Caco-2 (cell line): ENCODE measurements around the gene QTRT2. TPM values are rescaled to one million over a fixed set of nuclear protein-coding genes. Genes with fewer than 3 reads are reported as not detected.

ENCODE experiments used
- BruUV-seq: library from RNA; stranded (reverse); fragments of 400-500 nt; replicated peaks from 2 replicates; lab custom pipeline; 2021; lab: Mats Ljungman, UMichigan
- CTCF ChIA-PET: fragments of 300-600 bp; sonication (Branson Sonifier 250); formaldehyde crosslinking; loops from one replicate; lab custom pipeline; 2022; ENCODE audit warnings: antibody characterized with exemption; lab: Charles Lee
- POLR2A ChIA-PET: fragments of 300-600 bp; sonication (Branson Sonifier 250); formaldehyde crosslinking; loops from one replicate; lab custom pipeline; 2022; ENCODE audit warnings: antibody characterized with exemption; lab: Charles Lee
- DNase-seq, 2 experiments: peaks; one replicate each; pipeline versions ENCODE4 v3.0.0 to v3.0.0-alpha.2; 2020 to 2022
- H3K27me3 ChIP-seq: replicated peaks from 2 replicates; pipeline ENCODE4 v1.6.0; 2011; ENCODE audit warnings: low read length; ENCODE audit not compliant: control insufficient read depth, insufficient read depth
- H3K36me3 ChIP-seq: 2 replicates; pipeline ENCODE4 v1.5.1; 2011; ENCODE audit warnings: low read length; ENCODE audit not compliant: control insufficient read depth, insufficient read depth
- H3K4me1 ChIP-seq: fragments of 250-450 bp; sonication (Bioruptor Pico); 2 replicates; pipeline ENCODE4 v1.5.1; 2020; ENCODE audit warnings: mild to moderate bottlenecking
- H3K4me3 ChIP-seq: 2 replicates; pipeline ENCODE4 v1.5.1; 2011; ENCODE audit warnings: low read depth, mild to moderate bottlenecking, control low read depth, low read length
- H3K9me3 ChIP-seq: fragments of 250-450 bp; sonication (Bioruptor Pico); 2 replicates; pipeline ENCODE4 v1.5.1; 2020; ENCODE audit warnings: mild to moderate bottlenecking, moderate library complexity
- H3K27ac Mint-ChIP-seq: one replicate; pipeline ENCODE4 v1.8.0; 2022; ENCODE audit warnings: mixed read lengths; ENCODE audit not compliant: unreplicated experiment
- H3K27me3 Mint-ChIP-seq: one replicate; pipeline ENCODE4 v1.8.0; 2022; ENCODE audit warnings: mixed read lengths; ENCODE audit not compliant: insufficient read depth, unreplicated experiment
- H3K36me3 Mint-ChIP-seq: one replicate; pipeline ENCODE4 v1.8.0; 2022; ENCODE audit warnings: mild to moderate bottlenecking, mixed read lengths; ENCODE audit not compliant: insufficient read depth, unreplicated experiment
- H3K4me1 Mint-ChIP-seq: one replicate; pipeline ENCODE4 v1.8.0; 2022; ENCODE audit warnings: low read depth, mixed read lengths; ENCODE audit not compliant: unreplicated experiment
- H3K4me3 Mint-ChIP-seq: one replicate; pipeline ENCODE4 v1.8.0; 2022; ENCODE audit warnings: mild to moderate bottlenecking, moderate library complexity, mixed read lengths; ENCODE audit not compliant: unreplicated experiment
- H3K9me3 Mint-ChIP-seq: one replicate; pipeline ENCODE4 v1.8.0; 2022; ENCODE audit warnings: mixed read lengths; ENCODE audit not compliant: unreplicated experiment
- intact Hi-C: fragments of 100-400 bp; cut with micrococcal nuclease; formaldehyde crosslinking; loops from one replicate; pipeline ENCODE4 v1.10.0; 2022; ENCODE audit not compliant: unreplicated experiment
- total RNA-seq: library from RNA; stranded (reverse); gene quantifications from 2 replicates; pipeline ENCODE4 v1.2.3, GENCODE V29; 2022
- TF ChIP-seq, protein P1 (sequence below), 2 experiments: fragments of 200-600 bp in 1 of 2; IDR thresholded peaks; 1 replicate in 1 of 2; 2 replicates in 1 of 2; pipeline versions ENCODE4 v1.5.1 to v1.8.0; 2011 to 2022; ENCODE audit warnings: antibody characterized with exemption in 1 of 2, control low read depth in 1 of 2, inconsistent platforms in 1 of 2, low read depth in 1 of 2, low read length in 1 of 2, mild to moderate bottlenecking in 1 of 2, moderate library complexity in 1 of 2; ENCODE audit not compliant: insufficient read depth in 1 of 2, severe bottlenecking in 1 of 2, unreplicated experiment in 1 of 2

The QTRT2 gene
- total RNA-seq, 1 experiment from 2014 or later = 35.7 TPM

DNA sequence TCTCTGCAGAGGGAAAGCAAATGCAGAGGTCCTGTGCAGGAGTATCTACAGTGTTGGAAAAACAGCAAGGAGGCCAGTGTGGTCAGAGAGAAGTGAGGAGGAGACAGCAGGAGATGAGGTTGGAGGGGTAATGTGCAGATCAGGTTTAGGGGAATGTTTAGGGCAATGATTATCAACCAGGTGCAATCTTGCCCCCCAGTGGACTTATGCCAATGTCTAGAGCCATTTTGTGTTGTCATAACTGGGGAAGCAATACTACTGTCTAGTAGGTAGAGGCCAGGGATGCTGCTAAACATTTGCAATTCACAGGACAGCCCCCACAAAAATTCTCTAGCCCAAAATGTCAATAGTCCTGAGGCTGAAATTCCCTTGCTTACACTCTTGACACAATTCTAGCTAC, 13.3 kb upstream of the QTRT2 start:
- H3K27me3 ChIP-seq = no peaks in the 10 kb centered on the region
- no peaks in the 10 kb centered on the region for H3K9me3 ChIP-seq
- no peak overlapping the region for H3K4me3 Mint-ChIP-seq
- H3K4me1 Mint-ChIP-seq = no peaks in the 10 kb centered on the region
- H3K27ac Mint-ChIP-seq = no peak overlapping the region
- H3K27me3 Mint-ChIP-seq = peaks cover 4% of the 10 kb centered on the region
- H3K36me3 ChIP-seq = no peaks in the 10 kb centered on the region
- H3K36me3 Mint-ChIP-seq = no peaks in the 10 kb centered on the region
- ChIA-PET POLR2A (no interaction called here), CTCF (no interaction called here)
- no peaks in the 10 kb centered on the region for H3K9me3 Mint-ChIP-seq
- TF ChIP-seq, protein P1, sequence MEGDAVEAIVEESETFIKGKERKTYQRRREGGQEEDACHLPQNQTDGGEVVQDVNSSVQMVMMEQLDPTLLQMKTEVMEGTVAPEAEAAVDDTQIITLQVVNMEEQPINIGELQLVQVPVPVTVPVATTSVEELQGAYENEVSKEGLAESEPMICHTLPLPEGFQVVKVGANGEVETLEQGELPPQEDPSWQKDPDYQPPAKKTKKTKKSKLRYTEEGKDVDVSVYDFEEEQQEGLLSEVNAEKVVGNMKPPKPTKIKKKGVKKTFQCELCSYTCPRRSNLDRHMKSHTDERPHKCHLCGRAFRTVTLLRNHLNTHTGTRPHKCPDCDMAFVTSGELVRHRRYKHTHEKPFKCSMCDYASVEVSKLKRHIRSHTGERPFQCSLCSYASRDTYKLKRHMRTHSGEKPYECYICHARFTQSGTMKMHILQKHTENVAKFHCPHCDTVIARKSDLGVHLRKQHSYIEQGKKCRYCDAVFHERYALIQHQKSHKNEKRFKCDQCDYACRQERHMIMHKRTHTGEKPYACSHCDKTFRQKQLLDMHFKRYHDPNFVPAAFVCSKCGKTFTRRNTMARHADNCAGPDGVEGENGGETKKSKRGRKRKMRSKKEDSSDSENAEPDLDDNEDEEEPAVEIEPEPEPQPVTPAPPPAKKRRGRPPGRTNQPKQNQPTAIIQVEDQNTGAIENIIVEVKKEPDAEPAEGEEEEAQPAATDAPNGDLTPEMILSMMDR (IDR thresholded peaks at IDR 0.05; ENCODE audit: insufficient read depth in 1 of 2, low read depth in 1 of 2, low read length in 1 of 2, severe bottlenecking in 1 of 2, unreplicated experiment in 1 of 2) = no peak
- DNase-seq = no peak
- BruUV-seq = no TSS peak
- intact Hi-C loops = no loop called here
- no peak overlapping the region for H3K4me3 ChIP-seq
- no peaks in the 10 kb centered on the region for H3K4me1 ChIP-seq

DNA sequence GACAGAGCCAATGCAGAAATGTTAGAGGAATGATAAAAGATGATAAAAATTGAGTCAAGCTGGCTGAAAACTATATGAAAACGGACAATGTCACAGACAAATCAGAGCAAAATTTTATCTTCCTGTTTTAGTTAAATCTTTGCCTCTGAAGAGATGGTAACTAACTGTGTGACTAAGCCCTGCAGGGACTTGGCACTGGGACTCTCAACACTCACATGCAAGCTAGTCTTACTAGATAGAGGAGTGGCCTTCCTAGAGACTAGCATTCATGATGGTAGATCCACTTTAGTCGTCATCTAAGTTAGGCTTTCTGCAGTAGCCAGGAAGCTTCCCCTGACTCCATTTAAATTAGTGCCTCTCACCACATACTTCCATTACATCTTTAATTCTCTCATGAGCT, 4.3 kb upstream of the QTRT2 start:
- ChIA-PET POLR2A (no interaction called here), CTCF (no interaction called here)
- Histone ChIP-seq H3K27me3 (no peaks in the 10 kb centered on the region), H3K4me3 (no peak overlapping the region), H3K9me3 (no peaks in the 10 kb centered on the region), H3K36me3 (no peaks in the 10 kb centered on the region), H3K4me1 (no peaks in the 10 kb centered on the region)
- no peaks in the 10 kb centered on the region for H3K4me1 Mint-ChIP-seq
- H3K27me3 Mint-ChIP-seq = no peaks in the 10 kb centered on the region
- intact Hi-C loops = no loop called here
- no TSS peak for BruUV-seq
- no peak for DNase-seq
- TF ChIP-seq, protein P1 (IDR thresholded peaks at IDR 0.05; ENCODE audit: insufficient read depth in 1 of 2, low read depth in 1 of 2, low read length in 1 of 2, severe bottlenecking in 1 of 2, unreplicated experiment in 1 of 2) = no peak
- no peak overlapping the region for H3K27ac Mint-ChIP-seq
- H3K4me3 Mint-ChIP-seq = no peak overlapping the region
- H3K9me3 Mint-ChIP-seq = no peaks in the 10 kb centered on the region
- H3K36me3 Mint-ChIP-seq = peaks cover 16% of the 10 kb centered on the region

DNA sequence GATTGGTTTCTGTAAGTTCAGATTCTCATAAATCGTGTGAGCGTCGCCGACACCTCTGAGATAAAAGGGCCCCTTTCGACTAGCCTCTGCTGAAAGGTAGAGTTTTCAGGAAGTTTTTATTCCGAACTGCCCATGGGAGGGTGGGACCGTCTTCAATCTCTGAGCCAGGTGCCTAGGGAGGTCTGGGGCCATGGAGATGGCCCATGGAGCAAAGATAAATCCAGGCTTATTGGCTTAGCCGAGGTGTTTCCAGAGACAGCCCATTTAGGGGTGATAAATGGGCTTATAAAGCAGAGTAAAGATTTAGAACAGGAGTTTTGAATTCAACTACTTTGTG, 442 bp downstream of the QTRT2 start:
- TF ChIP-seq, protein P1 (IDR thresholded peaks at IDR 0.05; ENCODE audit: insufficient read depth in 1 of 2, low read depth in 1 of 2, low read length in 1 of 2, severe bottlenecking in 1 of 2, unreplicated experiment in 1 of 2) = no peak
- Histone ChIP-seq H3K9me3 (no peaks in the 10 kb centered on the region), H3K36me3 (no peaks in the 10 kb centered on the region), H3K27me3 (no peaks in the 10 kb centered on the region), H3K4me1 (no peaks in the 10 kb centered on the region), H3K4me3 (peak overlapping the region; percentile 40)
- intact Hi-C loops = loop anchor here (2.0 kb wide), 1 partner anchor 108 kb away; the partner anchor contains the start of gene ZDHHC23
- peaks cover 13% of the 10 kb centered on the region for H3K4me1 Mint-ChIP-seq
- H3K4me3 Mint-ChIP-seq = peak overlapping the region; percentile 95
- BruUV-seq = TSS peak; percentile 61
- H3K27ac Mint-ChIP-seq = peak overlapping the region; percentile 99
- H3K36me3 Mint-ChIP-seq = peaks cover 12% of the 10 kb centered on the region
- no peak for DNase-seq
- H3K27me3 Mint-ChIP-seq = no peaks in the 10 kb centered on the region
- H3K9me3 Mint-ChIP-seq = no peaks in the 10 kb centered on the region
- POLR2A ChIA-PET = no interaction called here
- CTCF ChIA-PET = no interaction called here
